Prostate gland (tissue), 2 donors: ENCODE measurements around the gene THAP7.

Experiments
- POLR2AphosphoS5 ChIP-seq: sonication (generic); formaldehyde crosslinking; IDR thresholded peaks from one replicate; pipeline ENCODE4 v1.6.1; 2017; ENCODE audit warnings: antibody characterized with exemption
- TF ChIP-seq, protein P1 (sequence below), 4 experiments: fragments of 200-600 bp in 2 of 4; fragments of 450-650 bp in 2 of 4; sonication (generic) in 2 of 4; IDR thresholded peaks; 1 replicate in 3 of 4; 2 replicates in 1 of 4; pipeline ENCODE4 v1.5.1; 2016 to 2019; ENCODE audit warnings: antibody characterized with exemption in 4 of 4, mild to moderate bottlenecking in 2 of 4, moderate library complexity in 2 of 4

- TF ChIP-seq, protein P1, sequence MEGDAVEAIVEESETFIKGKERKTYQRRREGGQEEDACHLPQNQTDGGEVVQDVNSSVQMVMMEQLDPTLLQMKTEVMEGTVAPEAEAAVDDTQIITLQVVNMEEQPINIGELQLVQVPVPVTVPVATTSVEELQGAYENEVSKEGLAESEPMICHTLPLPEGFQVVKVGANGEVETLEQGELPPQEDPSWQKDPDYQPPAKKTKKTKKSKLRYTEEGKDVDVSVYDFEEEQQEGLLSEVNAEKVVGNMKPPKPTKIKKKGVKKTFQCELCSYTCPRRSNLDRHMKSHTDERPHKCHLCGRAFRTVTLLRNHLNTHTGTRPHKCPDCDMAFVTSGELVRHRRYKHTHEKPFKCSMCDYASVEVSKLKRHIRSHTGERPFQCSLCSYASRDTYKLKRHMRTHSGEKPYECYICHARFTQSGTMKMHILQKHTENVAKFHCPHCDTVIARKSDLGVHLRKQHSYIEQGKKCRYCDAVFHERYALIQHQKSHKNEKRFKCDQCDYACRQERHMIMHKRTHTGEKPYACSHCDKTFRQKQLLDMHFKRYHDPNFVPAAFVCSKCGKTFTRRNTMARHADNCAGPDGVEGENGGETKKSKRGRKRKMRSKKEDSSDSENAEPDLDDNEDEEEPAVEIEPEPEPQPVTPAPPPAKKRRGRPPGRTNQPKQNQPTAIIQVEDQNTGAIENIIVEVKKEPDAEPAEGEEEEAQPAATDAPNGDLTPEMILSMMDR (IDR thresholded peaks at IDR 0.05) = no peak
- TF ChIP-seq POLR2AphosphoS5 = no peak
Measured at GRCh38 chr22:20993304-20994127, 8.4 kb downstream of the THAP7 start.
